ENCODE results near the gene HBP1.
"Not testable (repeated sequence)": the region's sequence is repeated elsewhere in the genome, so short reads cannot be mapped to it uniquely, and the experiment has no call there.

DNA sequence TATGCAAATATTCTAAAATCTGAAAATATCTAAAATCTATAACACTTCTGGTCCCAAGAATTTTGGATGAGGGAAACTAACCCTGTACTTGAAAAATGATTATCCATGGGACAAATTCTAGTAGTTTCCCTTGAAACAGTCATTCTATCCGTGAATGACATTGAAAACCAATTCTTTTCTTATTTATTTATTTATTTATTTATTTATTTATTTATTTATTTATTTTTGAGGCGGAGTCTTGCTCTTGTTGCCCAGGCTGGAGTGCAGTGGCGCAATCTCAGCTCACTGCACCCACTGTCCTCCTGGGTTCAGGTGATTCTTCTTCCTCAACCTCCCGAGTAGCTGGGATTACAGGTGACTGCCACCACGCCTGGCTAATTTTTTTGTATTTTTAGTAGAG lies 24.9 kb upstream of the HBP1 start:
- TF ChIP-seq POLR2AphosphoS5 (IDR thresholded peaks at IDR 0.05; ENCODE audit: low read depth); GABPA (IDR thresholded peaks at IDR 0.05; ENCODE audit: low read depth); CTCF (IDR thresholded peaks at IDR 0.05; ENCODE audit: insufficient read depth, low read length); SPI1 (IDR thresholded peaks at IDR 0.05; ENCODE audit: borderline replicate concordance, low read depth): not testable (repeated sequence)
- TF ChIP-seq, protein P1, sequence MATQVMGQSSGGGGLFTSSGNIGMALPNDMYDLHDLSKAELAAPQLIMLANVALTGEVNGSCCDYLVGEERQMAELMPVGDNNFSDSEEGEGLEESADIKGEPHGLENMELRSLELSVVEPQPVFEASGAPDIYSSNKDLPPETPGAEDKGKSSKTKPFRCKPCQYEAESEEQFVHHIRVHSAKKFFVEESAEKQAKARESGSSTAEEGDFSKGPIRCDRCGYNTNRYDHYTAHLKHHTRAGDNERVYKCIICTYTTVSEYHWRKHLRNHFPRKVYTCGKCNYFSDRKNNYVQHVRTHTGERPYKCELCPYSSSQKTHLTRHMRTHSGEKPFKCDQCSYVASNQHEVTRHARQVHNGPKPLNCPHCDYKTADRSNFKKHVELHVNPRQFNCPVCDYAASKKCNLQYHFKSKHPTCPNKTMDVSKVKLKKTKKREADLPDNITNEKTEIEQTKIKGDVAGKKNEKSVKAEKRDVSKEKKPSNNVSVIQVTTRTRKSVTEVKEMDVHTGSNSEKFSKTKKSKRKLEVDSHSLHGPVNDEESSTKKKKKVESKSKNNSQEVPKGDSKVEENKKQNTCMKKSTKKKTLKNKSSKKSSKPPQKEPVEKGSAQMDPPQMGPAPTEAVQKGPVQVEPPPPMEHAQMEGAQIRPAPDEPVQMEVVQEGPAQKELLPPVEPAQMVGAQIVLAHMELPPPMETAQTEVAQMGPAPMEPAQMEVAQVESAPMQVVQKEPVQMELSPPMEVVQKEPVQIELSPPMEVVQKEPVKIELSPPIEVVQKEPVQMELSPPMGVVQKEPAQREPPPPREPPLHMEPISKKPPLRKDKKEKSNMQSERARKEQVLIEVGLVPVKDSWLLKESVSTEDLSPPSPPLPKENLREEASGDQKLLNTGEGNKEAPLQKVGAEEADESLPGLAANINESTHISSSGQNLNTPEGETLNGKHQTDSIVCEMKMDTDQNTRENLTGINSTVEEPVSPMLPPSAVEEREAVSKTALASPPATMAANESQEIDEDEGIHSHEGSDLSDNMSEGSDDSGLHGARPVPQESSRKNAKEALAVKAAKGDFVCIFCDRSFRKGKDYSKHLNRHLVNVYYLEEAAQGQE (IDR thresholded peaks at IDR 0.05; ENCODE audit: insufficient replicate concordance, low read depth) = not testable (repeated sequence)

Data from HL-60 (cell line).